ENCODE results near the gene ZFP62.
"Not testable (repeated sequence)": the region's sequence is repeated elsewhere in the genome, so short reads cannot be mapped to it uniquely, and the experiment has no call there.

The ZFP62 gene

DNA sequence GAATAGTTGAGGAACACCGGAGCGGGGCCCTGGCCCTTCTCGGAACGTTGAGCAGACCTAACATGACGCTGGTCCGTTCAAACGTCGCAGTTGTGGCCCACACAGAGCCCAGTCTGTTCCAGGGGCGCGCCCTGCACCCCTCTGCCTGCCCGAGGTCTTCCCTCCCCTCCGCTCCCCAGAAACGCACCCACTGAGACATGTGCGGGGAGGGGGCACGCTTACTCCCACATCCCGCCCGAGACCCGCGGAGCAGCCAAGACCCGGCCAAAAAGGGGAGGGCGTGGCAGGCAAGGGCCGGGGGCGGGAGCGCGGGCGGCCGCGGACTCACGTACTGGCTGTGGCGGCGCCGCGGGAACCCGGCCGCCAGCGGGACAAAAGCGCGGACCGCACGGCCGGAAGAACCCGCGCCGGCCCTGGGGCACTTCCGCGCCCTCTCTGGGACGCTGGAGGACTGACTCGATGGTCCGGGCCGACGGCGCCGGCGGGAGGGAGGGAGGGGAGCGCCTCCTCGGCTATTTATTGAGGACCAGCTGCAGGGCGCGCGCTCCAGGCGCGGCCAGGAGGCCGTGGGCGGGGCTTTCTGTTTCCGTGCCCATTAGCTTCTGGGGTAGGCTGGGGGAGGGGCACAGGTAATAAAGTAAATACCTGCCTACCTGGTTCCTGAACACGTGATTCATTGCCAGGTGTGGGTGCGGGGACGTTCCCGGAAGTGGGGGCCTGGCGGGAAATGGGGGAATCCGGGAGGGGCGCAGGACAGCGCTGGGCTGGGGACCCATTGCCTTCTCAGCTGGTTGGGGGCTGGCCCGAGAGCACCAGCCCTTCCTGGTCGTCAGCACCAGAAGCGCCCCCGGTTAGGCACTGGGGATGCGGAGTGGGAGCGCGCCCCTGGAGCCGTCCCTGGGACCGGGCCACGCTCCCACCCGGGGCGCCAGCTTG is at the start of gene ZFP62:
Gene ZFP62, minus strand, starts transcription at position 390 of the 936 bp plus-strand sequence. Its CDS starts 57 bp downstream, at position 333.
- peak; percentile 94 for DNase-seq

DNA sequence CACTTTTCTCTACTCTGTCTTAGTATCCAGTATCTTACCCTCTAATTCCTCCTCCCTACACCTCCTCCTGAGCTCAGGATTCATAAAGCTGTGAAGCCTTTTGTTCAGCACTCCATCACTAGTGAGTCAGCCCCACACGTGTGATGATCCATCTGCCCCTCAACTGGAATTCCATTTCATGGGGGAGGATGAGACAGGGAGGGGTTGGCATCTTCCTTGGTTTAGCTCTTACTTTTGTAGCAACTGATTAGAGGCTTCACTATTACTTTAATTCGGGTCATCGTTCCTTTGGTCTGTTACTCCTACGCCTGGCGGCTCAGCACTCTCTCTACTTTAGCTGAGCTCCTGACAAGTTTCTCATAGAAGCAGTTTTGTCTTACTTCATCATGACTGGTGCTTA is 49.7 kb upstream of the ZFP62 start:
- DNase-seq, result no peak

DNA sequence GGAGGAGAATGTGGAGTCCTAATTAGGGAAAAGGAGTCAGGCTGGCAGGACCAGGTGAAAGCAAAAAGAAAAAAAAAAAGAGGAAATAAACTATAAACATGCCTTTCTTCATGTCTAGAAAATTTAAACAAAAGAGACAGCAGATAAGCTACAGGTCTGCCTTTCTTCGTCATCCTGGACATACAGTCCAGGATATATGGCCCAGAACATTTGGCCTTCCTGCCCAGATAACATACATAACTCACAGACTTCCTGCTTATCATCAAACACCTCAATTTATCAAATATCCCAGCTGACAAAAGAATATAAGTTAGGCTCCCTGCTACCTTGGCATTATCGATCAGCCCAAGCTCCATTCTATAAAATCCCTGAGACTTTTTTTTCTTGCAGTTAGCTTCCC is 49.1 kb upstream of the ZFP62 start:
- no peak for DNase-seq

DNA sequence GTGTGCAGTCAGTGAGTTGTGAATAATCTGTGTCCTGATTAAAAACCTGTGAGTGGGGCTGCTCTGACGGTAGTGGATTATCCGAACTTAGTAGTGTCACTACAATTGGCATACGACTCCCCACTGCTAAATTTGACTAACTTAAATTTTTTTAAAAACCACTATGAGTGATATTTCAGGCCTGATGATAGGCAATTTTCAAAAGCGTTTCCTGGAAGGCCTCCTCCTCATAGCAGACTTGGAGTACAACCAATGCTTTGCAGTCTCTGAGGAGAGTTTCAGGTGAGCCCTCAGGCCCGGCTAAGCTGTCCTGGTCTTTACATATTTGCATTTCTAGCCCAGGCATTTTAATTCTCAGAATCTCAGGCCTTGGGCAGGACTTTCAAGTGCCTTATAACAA is 48.7 kb upstream of the ZFP62 start:
- DNase-seq, result no peak

DNA sequence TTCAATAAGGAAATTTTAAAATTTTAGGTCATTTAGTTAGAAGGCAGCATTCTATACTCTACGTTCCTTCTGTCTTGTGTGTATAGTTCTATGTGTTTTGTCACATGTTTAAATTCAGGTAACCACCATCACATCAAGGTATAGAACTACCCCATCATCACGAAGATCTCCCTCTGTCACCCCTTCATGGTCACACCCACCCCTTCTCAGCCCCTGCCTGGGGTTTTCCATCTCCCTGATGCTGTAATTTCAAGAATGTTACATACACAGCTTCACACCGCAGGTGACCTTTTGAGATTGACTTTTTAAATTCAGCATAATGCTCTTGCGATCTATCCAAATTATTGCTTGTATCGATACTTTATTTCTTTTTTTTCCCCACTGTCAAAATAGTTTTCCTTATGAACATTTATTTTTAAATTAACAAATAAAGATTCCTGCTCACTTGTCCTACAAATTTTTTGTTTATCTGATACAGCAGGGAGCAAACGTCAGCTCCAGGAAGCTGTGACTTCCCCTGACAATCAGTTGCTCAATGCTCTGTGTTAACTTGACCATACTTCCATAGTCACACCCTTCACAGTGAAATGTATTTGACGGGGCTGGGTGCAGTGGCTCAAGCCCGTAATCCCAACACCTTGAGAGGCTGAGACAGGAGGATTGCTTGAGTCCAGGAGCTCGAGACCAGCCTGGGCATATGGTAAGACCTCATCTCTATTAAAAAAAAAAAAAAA is 48.1 kb upstream of the ZFP62 start:
- DNase-seq, result no peak

DNA sequence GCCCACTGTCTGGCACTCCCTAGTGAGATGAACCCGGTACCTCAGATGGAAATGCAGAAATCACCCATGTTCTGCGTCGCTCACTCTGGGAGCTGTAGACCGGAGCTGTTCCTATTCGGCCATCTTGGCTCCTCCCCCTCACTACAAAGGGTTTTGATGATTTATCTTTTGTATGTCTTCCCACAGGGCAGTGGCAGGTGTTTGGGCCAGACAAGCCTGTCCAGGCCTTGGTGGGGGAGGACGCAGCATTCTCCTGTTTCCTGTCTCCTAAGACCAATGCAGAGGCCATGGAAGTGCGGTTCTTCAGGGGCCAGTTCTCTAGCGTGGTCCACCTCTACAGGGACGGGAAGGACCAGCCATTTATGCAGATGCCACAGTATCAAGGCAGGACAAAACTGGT is 47.3 kb upstream of the ZFP62 start:
- no peak for DNase-seq

DNA sequence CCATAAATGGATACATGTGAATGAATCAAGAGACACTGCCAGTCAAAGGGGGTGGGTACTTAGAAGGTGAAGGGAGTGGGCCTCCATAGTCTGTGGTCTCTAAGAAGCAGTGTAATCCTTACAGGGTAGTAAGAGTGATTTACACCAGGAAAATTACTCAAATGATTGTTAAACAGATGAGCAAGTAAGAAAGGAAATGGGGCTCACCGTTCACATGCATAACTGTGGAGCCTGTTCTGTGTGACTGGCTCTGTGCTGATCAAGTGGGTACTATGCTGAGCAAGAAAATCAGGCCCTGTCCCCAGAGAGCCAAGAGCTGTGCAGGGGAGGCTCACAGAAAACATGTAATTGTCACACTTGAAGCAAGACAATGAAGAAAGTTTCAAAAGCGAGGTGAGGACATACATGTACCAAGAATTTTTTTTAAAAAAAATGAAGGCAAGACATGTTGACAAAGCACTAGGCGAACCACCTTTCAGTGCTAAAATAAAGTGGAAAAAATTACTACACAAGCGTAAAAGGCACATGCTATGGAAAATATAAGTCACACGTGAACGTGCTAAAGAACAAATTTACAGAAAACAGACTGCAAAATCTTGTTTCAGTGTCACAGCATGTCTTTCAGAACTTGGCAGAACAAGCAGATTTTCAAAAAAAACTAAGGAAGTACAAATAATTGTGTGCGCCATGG is 40.4 kb upstream of the ZFP62 start:
- DNase-seq, result no peak

DNA sequence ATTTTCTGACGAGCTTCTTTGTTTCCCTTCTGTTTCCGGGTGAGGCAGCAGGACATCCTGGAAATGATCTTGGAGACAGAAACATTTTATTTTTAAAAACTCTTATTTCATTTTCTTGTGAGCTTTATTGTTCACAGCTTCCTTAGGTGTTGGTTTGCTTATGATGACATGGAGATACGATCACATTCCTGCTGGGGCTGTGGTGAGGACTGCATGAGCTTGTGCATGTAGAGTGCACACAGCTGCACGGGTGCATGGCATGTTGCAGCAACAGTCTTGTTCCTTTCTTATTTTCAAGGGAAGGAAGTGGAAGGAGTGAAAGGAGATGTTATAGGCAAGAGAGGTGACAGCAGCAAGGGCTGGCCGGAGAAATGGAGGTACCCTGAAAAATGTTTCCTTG is 39.1 kb upstream of the ZFP62 start:
- DNase-seq, result no peak

DNA sequence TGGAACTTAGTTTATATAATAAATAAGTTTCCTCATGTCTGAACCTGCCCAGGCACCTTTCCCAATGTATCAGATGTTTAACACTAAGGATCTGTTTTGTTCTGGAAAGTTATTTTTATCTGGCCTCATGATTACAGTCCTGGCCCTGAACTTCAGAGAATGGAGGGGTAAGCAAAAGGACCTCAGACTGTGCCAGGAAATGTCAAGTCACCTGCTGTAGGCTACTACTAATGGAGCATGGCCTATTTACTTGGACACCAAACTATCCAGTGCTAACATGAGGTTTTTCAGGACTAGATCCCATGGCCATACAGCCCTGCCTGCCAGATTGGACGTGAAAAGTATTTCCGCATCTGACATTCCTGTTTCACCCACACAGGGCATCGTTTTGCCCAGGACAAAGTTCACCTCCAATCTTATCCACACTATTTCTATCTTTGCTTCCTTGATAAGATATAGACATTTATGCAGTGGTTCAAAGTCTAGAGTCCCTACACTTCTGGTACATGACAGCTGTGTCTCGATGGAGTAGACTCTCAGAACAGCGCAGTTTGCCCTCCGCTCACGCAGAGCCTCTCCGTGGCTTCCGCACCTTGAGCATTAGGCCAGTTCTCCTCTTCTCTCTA is 37.7 kb upstream of the ZFP62 start, which contains the start of gene BTNL8:
Gene BTNL8, plus strand, starts transcription at position 539 of the 626 bp plus-strand sequence. CDS start 152 bp downstream, outside the sequence.
- no peak for DNase-seq

DNA sequence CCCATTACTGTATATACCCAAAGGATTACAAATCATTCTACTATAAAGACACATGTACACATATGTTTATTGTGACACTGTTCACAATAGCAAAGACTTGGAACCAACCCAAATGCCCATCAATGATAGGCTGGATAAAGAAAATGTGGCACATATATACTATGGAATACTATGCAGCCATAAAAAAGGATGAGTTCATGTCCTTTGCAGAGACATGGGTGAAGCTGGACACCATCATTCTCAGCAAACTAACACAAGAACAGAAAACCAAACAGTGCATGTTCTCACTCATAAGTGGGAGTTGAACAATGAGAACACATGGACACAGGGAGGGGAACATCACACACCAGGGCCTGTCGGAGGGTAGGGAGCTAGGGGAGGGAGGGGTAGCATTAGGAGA is 34.3 kb upstream of the ZFP62 start:
- DNase-seq, result not testable (repeated sequence)

DNA sequence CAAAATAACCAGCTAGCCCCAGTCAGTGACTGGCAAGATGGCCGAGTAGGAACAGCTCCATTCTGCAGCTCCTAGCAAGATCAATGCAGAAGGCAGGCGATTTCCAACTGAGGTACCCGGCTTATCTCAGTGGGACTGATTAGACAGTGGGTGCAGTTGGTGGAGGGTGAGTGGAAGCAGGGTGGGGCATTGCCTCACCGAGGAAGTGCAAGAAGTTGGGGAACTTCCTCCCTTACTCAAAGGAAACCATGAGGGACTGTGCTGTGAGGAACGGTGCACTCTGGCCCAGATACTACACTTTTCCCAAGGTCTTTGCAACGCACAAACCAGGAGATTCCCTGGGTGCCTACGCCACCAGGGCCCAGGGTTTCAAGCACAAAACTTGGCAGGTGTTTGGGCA is 28.3 kb upstream of the ZFP62 start:
- DNase-seq, result no peak

DNA sequence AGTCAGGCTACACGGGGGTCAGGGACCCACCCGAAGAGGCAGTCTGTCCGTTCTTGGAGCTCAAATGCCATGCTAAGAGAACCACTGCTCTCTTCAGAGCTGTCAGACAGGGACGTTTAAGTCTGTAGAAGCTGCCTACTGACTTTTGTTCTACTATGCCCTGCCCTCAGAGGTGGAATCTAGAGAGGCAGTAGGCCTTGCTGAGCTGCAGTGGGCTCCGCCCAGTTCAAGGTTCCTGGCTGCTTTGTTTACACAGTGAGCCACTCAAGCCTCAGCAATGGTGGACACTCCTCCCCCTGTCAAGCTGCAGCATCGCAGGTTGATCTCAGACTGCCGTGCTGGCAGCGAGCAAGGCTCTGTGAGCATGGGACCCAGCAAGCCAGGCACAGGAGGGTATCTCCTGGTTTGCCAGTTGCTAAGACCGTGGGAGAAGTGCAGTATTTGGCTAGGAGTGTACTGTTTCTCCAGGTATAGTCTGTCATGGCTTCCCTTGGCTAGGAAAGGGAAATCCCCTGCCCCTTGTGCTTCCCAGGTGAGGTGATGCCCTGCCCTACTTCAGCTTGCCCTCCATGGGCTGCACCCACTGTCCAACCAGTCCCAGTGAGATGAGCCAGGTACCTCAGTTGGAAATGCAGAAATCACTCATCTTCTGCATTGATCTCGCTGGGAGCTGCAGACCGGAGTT is 24.9 kb upstream of the ZFP62 start:
- DNase-seq, result not testable (repeated sequence)

DNA sequence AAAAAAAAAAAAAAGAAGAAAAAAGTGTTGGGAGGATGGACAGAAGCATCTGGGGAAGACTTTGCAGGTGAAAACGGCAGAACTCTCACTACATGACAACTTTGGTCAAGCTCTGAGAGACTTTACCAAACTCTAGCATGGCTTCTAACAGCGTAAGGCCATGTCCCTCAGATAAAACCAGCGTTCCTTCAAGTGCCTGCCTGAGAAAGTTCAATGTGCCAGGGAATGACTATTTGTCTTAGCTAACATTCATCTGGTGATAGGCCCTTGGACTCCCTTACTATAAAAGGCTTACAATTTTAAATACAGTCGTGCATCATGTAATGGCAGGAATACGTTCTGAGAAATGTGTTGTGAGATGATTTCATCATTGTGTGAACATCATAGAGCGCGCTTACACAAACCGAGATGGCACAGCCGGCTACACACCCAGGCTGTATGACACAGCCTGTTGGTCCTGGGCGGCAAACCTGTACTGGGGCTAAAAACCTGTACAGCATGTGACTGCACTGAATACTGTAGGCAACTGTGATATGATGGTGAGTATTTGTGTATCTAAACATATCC is 14.9 kb upstream of the ZFP62 start:
- no peak for DNase-seq

DNA sequence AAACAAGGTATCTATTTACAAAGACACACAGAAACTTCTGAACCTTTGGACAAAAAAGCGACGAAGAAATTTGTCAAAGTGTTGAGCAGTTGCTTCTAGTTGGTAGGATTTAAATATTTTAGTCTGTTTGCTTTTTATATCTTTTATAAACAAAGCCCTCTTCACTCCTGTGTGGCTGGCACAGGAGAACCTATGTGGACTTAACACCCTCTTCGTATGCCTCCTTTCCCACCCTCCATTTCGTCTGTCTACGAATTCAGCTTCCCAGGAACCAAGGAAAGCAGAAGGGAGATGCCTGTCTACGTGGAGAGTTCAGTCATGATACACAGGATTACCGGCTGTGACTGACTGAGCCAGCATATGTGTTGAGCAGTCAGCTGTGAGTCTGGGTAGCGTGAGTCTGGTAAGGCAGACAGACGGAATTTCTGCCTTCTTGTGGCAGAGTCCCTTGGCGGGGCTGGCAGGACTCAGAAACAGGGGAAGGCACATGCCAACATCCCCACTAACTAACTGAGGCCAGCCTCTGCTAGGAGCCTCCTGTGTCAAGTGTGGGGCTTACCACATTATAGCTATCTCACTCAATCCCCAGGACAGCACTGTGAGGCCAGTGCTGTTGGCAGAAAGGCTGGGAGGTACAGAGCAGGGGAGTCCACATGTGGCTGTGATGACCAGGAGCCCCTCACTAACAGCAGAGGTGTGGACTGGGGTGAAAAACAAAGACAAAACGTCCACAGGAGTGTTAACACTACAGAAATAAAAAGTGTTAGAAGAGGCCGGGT is 13.9 kb upstream of the ZFP62 start:
- peak; percentile 4 for DNase-seq

DNA sequence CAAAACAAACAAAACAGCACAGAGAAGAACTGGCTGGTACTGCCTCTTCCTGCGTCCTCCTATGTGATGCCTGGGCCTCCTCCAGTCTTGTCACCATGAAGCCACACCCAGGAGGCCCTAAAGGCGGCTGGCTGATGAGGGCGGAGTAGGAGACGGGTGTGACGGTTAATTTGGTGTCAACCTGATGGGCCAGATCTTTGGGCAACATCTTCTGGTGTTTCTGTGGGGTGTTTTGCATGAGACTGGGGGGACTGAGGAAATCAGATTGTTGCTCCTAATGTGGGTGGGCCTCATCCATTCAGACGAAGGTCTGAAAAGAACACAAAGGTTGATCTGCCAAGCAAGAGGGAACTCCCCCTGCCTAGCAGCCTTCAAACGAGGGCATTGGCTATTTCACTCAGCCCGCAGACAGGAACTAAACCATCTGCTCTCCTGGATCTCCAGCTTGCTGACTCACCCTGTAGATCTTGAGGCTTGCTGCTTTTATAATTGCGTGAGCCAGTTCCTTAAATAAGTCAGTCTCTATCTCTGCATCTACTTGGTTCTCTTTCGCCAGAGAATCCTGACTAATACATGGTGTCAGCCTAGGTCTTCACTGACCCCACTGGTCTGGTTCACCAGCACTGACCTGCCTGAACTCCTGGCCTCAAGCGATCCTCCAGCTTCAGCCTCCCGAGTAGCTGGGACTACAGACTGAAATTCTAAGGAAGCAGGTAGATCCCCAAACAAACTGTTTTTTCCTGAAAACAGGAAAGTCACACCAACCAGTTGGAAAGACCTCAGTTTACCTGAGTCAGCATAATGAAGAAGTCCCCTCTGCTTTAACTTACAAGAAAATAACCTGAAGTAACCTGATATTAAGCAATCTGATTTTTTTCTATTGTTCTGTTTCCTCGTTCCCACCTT is 12.8 kb upstream of the ZFP62 start:
- DNase-seq, result peak; percentile 5

DNA sequence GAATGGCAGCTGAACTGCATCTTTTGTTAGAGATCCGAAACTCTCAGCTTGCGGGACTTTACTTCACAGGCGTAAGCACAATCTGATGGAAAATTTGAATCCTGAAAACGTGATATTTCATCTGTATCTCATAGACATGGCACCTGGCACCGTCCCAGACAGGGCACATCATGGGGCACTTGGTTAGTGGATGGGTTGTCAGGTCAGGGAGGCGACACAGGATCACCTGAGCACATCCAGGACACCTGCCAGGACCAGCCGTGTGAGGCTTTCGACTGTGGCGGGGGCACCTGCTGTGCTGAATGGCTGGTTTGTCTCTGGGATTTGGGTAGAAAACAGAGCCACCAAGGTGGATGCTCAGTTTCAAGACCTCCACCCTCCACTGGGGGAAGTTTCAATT is 11.3 kb upstream of the ZFP62 start:
- DNase-seq, result no peak

DNA sequence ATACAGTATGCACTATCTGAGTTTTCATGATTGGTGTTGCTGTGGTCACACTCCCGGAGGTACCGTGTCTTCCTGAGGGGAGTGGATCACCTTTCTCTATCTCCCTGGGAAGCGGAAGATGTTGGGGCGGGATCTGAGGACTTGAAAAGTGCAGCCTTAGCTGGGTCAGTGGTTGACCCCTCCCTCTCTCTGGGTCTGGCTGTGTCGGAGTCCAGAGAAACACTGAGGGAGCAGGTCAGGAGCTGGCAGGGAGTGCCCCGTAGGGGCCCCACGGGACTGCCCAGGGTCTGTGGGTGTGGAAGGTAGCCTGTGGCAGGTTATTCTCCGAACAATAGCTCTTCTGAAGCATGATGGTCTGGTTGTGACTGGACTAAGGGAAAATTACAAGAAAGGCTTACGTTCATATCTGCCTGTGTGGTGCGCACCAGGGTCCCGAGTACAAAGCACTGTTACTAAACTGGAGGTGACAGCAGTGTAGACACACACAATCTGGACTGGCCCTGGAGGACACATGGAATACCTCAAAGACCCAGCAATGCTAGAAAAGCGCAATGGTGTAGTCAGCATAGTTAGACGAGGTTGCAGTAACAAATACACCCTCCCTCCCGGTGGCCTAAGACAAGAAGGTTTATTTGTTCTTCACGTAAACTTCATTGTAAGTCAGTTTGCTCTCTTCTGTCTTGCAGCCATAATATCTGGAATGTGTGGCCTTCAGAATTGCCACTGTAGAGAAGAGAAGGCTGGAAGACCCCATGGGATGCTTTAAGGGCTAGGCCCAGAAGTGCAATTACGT is 9.4 kb upstream of the ZFP62 start:
- DNase-seq, result no peak

DNA sequence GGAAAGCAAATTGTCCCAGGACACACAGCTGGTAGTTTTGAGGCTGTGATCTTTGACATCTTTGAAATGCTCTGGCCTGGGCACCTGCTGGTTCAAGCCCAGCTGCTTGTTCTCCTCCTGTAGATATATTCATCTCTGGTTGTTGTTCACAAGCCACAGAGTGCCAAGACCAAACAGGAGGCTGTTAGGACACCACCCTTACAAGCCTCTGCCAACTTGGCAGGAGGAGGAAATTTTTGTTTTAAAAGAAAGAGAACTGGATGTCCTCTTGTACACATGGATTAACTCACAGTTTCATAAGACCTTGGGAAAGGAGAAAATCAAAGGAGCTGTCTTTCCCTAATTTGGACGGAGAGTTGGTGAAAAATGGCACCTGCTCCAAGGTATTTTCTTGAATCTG is 8.5 kb upstream of the ZFP62 start:
- DNase-seq, result no peak

DNA sequence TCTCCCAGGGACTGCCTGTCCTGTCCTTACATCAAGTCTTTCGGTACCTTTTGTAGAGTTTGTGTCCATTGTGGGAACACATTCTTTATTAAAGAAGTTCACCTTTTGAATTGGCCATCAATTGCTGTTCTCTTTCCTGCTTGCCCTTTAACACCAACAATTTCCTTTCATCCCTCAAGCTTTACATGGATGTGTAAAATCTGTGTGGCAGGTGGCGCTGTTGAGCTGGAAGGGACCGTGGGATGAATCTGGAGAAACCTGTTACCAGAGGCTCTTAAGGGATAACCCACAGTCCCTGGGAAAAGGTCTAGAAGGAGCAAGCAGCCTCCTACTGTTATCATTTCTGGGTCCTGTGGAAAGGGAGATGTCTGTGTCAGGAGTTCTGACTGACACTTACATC is 7.9 kb upstream of the ZFP62 start:
- peak; percentile 86 for DNase-seq

All from NCI-H82 (cell line).